H1 (cell line): ENCODE measurements around the gene MAGEB3. TPM values are rescaled to one million over a fixed set of nuclear protein-coding genes. Genes with fewer than 3 reads are reported as not detected.

ENCODE experiments used
- CTCF ChIA-PET: fragments of 300-600 bp; sonication (Branson Sonifier 250); formaldehyde crosslinking; loops from one replicate; lab custom pipeline; 2021; ENCODE audit not compliant: partially characterized antibody; lab: Charles Lee
- POLR2A ChIA-PET: fragments of 300-600 bp; sonication (Branson Sonifier 250); formaldehyde crosslinking; loops from one replicate; lab custom pipeline; 2021; ENCODE audit warnings: inconsistent platforms; ENCODE audit not compliant: partially characterized antibody; lab: Charles Lee
- DNase-seq, 2 experiments: peaks; one replicate each; pipeline versions ENCODE4 v3.0.0 to v3.0.0-alpha.2; 2010 to 2022; ENCODE audit warnings: low spot score in 2 of 2, low read depth in 1 of 2, mixed read lengths in 1 of 2
- FAIRE-seq: peaks from 2 replicates; lab custom pipeline; 2011; peaks lifted over from hg19 to GRCh38; lab: Jason Lieb, UNC
- H2AFZ ChIP-seq: 2 replicates; pipeline ENCODE4 v1.8.1; 2012; ENCODE audit warnings: low read length, inconsistent platforms
- H2AK5ac ChIP-seq: 2 replicates; pipeline ENCODE4 v1.6.1; 2013; ENCODE audit warnings: low read depth, low read length
- H2BK120ac ChIP-seq: replicated peaks from 2 replicates; pipeline ENCODE3; 2013; ENCODE audit warnings: low read depth, low read length, inconsistent platforms
- H2BK12ac ChIP-seq: 2 replicates; pipeline ENCODE4 v1.6.1; 2013; ENCODE audit warnings: low read depth, low read length
- H2BK15ac ChIP-seq: 2 replicates; pipeline ENCODE4 v1.6.1; 2013; ENCODE audit warnings: low read length
- H2BK20ac ChIP-seq: 2 replicates; pipeline ENCODE4 v1.6.1; 2013; ENCODE audit warnings: low read length
- H2BK5ac ChIP-seq: 2 replicates; pipeline ENCODE4 v1.6.1; 2013; ENCODE audit warnings: low read depth, low read length
- H3K14ac ChIP-seq: 2 replicates; pipeline ENCODE4 v1.6.1; 2013; ENCODE audit warnings: inconsistent platforms; ENCODE audit not compliant: insufficient read length
- H3K18ac ChIP-seq: 2 replicates; pipeline ENCODE4 v1.6.1; 2013; ENCODE audit warnings: low read length; ENCODE audit errors: extremely low read depth
- H3K23ac ChIP-seq: 2 replicates; pipeline ENCODE4 v1.6.1; 2013; ENCODE audit warnings: inconsistent platforms; ENCODE audit not compliant: insufficient read length
- H3K23me2 ChIP-seq: 2 replicates; pipeline ENCODE4 v1.6.1; 2013; ENCODE audit warnings: low read depth, low read length
- H3K27ac ChIP-seq: 2 replicates; pipeline ENCODE4 v1.6.1; 2011; ENCODE audit warnings: low read depth, low read length, inconsistent platforms
- H3K27me3 ChIP-seq, 4 experiments: replicated peaks in 1 of 4; 1 replicate in 1 of 4; 2 replicates in 3 of 4; pipeline versions ENCODE4 v1.6.1 to v1.8.1; 2011 to 2013; ENCODE audit warnings: low read length in 3 of 4, mild to moderate bottlenecking in 3 of 4, inconsistent platforms in 2 of 4, mixed read lengths in 2 of 4, moderate library complexity in 1 of 4; ENCODE audit not compliant: control insufficient read depth in 3 of 4, insufficient read depth in 3 of 4; ENCODE audit errors: extremely low read depth in 1 of 4
- H3K36me3 ChIP-seq, 4 experiments: 2 replicates each; pipeline versions ENCODE4 v1.6.1 to v1.8.1; 2011 to 2013; ENCODE audit warnings: mild to moderate bottlenecking in 4 of 4, low read length in 3 of 4, moderate library complexity in 2 of 4, control low read depth in 1 of 4, inconsistent platforms in 1 of 4; ENCODE audit not compliant: insufficient read depth in 4 of 4, control insufficient read depth in 2 of 4
- H3K4ac ChIP-seq: replicated peaks from 2 replicates; pipeline ENCODE3; 2013; ENCODE audit warnings: low read length, low read depth, mixed read lengths, inconsistent platforms; ENCODE audit not compliant: insufficient read length
- H3K4me1 ChIP-seq, 4 experiments: replicated peaks in 1 of 4; 1 replicate in 1 of 4; 2 replicates in 3 of 4; pipeline versions ENCODE4 v1.6.1 to v1.8.1; 2011 to 2013; ENCODE audit warnings: low read length in 3 of 4, inconsistent platforms in 2 of 4, mixed read lengths in 1 of 4; ENCODE audit not compliant: insufficient read depth in 4 of 4, control insufficient read depth in 3 of 4
- H3K4me2 ChIP-seq, 2 experiments: 2 replicates each; pipeline versions ENCODE4 v1.6.1 to v1.8.1; 2011 to 2013; ENCODE audit warnings: low read depth in 2 of 2, low read length in 2 of 2, control low read depth in 1 of 2, inconsistent platforms in 1 of 2, mild to moderate bottlenecking in 1 of 2; ENCODE audit not compliant: insufficient read depth in 1 of 2
- H3K4me3 ChIP-seq, 4 experiments: fragments of 200-600, 300-600 bp in 1 of 4; sonication (generic), shearing (Covaris generic), sonication (Bioruptor Twin) in 1 of 4; 2 replicates each; pipeline versions ENCODE4 v1.5.1 to v1.8.1; 2011 to 2016; ENCODE audit warnings: low read length in 4 of 4, low read depth in 3 of 4, control low read depth in 2 of 4, inconsistent platforms in 2 of 4, mild to moderate bottlenecking in 2 of 4, mixed read lengths in 1 of 4, moderate library complexity in 1 of 4; ENCODE audit not compliant: insufficient read depth in 2 of 4; ENCODE audit errors: extremely low read depth in 1 of 4
- H3K56ac ChIP-seq: replicated peaks from 2 replicates; pipeline ENCODE3; 2013; ENCODE audit warnings: low read depth, mild to moderate bottlenecking, mixed read lengths, low read length, inconsistent platforms; ENCODE audit not compliant: insufficient read length
- H3K79me1 ChIP-seq: 2 replicates; pipeline ENCODE4 v1.6.1; 2013; ENCODE audit warnings: low read depth, low read length, control low read depth
- H3K79me2 ChIP-seq, 2 experiments: 2 replicates each; pipeline versions ENCODE4 v1.6.1 to v1.8.1; 2012 to 2013; ENCODE audit warnings: low read length in 2 of 2, mild to moderate bottlenecking in 2 of 2, inconsistent platforms in 1 of 2; ENCODE audit not compliant: insufficient read depth in 2 of 2, control insufficient read depth in 1 of 2
- H3K9ac ChIP-seq, 4 experiments: replicated peaks in 1 of 4; 1 replicate in 1 of 4; 2 replicates in 3 of 4; pipeline versions ENCODE4 v1.6.1 to v1.8.1; 2011 to 2013; ENCODE audit warnings: low read depth in 3 of 4, low read length in 3 of 4, control low read depth in 2 of 4, mild to moderate bottlenecking in 2 of 4, moderate library complexity in 2 of 4, inconsistent platforms in 1 of 4; ENCODE audit errors: extremely low read depth in 1 of 4
- H3K9me3 ChIP-seq, 2 experiments: 2 replicates each; pipeline versions ENCODE4 v1.6.1 to v1.8.1; 2012 to 2013; ENCODE audit warnings: mild to moderate bottlenecking in 2 of 2, moderate library complexity in 2 of 2, control low read depth in 1 of 2, inconsistent platforms in 1 of 2, low read depth in 1 of 2, low read length in 1 of 2, mixed read lengths in 1 of 2; ENCODE audit not compliant: insufficient read depth in 2 of 2
- H4K20me1 ChIP-seq, 2 experiments: replicated peaks in 1 of 2; 2 replicates each; pipeline versions ENCODE3 to v1.8.1; 2011 to 2013; ENCODE audit warnings: inconsistent platforms in 2 of 2, low read length in 2 of 2, mild to moderate bottlenecking in 1 of 2; ENCODE audit not compliant: insufficient read depth in 2 of 2, control insufficient read depth in 1 of 2
- H4K5ac ChIP-seq: 2 replicates; pipeline ENCODE4 v1.6.1; 2013; ENCODE audit warnings: low read length, low read depth, mixed read lengths, inconsistent platforms; ENCODE audit not compliant: insufficient read length
- H4K8ac ChIP-seq: 2 replicates; pipeline ENCODE4 v1.8.0; 2013; ENCODE audit warnings: mild to moderate bottlenecking, moderate library complexity, low read length, inconsistent platforms; ENCODE audit not compliant: insufficient read depth; ENCODE audit errors: extremely low read depth
- H4K91ac ChIP-seq: replicated peaks from 2 replicates; pipeline ENCODE3; 2013; ENCODE audit warnings: low read length, mixed read lengths, inconsistent platforms; ENCODE audit not compliant: insufficient read length
- BCL11A ChIP-seq, 2 experiments: IDR thresholded peaks; one replicate each; pipeline ENCODE4 v1.6.1; 2011; ENCODE audit warnings: low read depth in 2 of 2, low read length in 2 of 2, mild to moderate bottlenecking in 2 of 2
- CTBP2 ChIP-seq: IDR thresholded peaks from 2 replicates; pipeline ENCODE4 v1.7.0; 2011; ENCODE audit warnings: borderline replicate concordance, mild to moderate bottlenecking, moderate library complexity, mixed read lengths, low read length; ENCODE audit not compliant: insufficient read depth, insufficient read length
- RXRA ChIP-seq: IDR thresholded peaks from 2 replicates; pipeline ENCODE4 v1.6.1; 2011; ENCODE audit warnings: low read depth, mild to moderate bottlenecking, low read length, moderate library complexity; ENCODE audit not compliant: insufficient read depth
- SIX5 ChIP-seq: IDR thresholded peaks from 2 replicates; pipeline ENCODE4 v1.6.1; 2011; ENCODE audit warnings: mild to moderate bottlenecking, low read depth, low read length
- TEAD4 ChIP-seq: IDR thresholded peaks from 2 replicates; pipeline ENCODE4 v1.6.1; 2012; ENCODE audit warnings: low read depth, low read length, inconsistent platforms, mixed read lengths
- WGBS, 2 experiments: shearing (Covaris generic) in 1 of 2; methylation state at CpG; one replicate each; pipeline versions ENCODE4 v1.1.6 to v1.1.7; 2013 to 2015; ENCODE audit warnings: low lambda C conversion rate in 2 of 2, mixed read lengths in 2 of 2, inconsistent platforms in 1 of 2, low coverage in 1 of 2, missing lambda C conversion rate in 1 of 2; ENCODE audit not compliant: insufficient replicate concordance in 2 of 2, insufficient coverage in 1 of 2, insufficient read length in 1 of 2; ENCODE audit errors: extremely low coverage in 1 of 2, missing lambda C conversion rate in 1 of 2; 5-methylcytosine and 5-hydroxymethylcytosine counted together
- polyA plus RNA-seq, 7 experiments: library from polyadenylated mRNA; depleted of rRNA in 3 of 7; stranded (reverse) in 5 of 7; unstranded in 2 of 7; fragments of >200 nt in 5 of 7; fragments of 200-250 nt in 2 of 7; gene quantifications; 1 replicate in 5 of 7; 2 replicates in 1 of 7; 4 replicates in 1 of 7; pipeline versions ENCODE4 v1.2.1 to v1.2.3, GENCODE V29; 2011 to 2013; ENCODE audit warnings: missing spikeins in 2 of 7, mixed read lengths in 2 of 7
- total RNA-seq: library from RNA; stranded (reverse); fragmentation: NEBNext Ultra II Directional; extraction: Animal tissue kit (Norgen Biotek cat#: 25700); gene quantifications from 2 replicates; pipeline ENCODE4 v1.2.1, GENCODE V29; 2021

The MAGEB3 gene
- total and polyA plus RNA-seq, 2 of the 8 experiments (the other 6 are each of a cell fraction or from before 2014, with no cell fraction given) = not detected

DNA sequence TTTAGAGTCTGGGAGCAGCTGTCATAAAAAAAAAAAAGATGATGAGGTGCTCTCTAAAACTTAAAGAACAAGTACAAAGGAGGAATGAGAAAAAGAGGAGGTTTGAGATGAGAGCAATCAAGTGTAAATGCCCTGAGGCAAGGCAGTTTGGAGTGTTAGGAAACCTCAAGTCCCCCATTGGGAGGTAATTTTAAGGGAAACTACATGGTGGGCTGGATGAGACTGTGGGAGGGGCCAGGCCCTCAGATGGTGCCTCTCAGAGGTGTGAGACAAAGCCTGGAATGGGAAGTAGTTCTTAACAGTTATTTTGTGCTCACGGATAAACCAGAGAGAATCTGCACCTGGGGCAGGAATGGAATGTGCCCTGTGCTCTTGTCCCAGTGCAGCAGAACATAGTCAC, 1.9 kb upstream of the MAGEB3 start:
- no peak overlapping the region for H4K91ac ChIP-seq
- no peak overlapping the region for H3K27ac ChIP-seq
- H3K56ac ChIP-seq = no peak overlapping the region
- H2BK12ac ChIP-seq = no peak overlapping the region
- H2BK15ac ChIP-seq = no peak overlapping the region
- H3K9me3 ChIP-seq = no peaks in the 10 kb centered on the region
- H3K36me3 ChIP-seq = no peaks in the 10 kb centered on the region
- DNase-seq = peak in 1 of 2 experiments; percentile 43
- H2BK20ac ChIP-seq = no peak overlapping the region
- ChIA-PET CTCF (no interaction called here), POLR2A (no interaction called here)
- no peaks in the 10 kb centered on the region for H4K20me1 ChIP-seq
- no peak overlapping the region for H3K4me2 ChIP-seq
- H2AK5ac ChIP-seq = no peak overlapping the region
- H2BK5ac ChIP-seq = no peak overlapping the region
- H3K4me1 ChIP-seq = peaks cover 0 to 6% (median 0%) of the 10 kb centered on the region in 4 experiments; a peak in 1 of 7 replicates
- H2AFZ ChIP-seq = no peak overlapping the region
- no peak overlapping the region for H2BK120ac ChIP-seq
- peak; percentile 86 for FAIRE-seq
- H3K14ac ChIP-seq = no peak overlapping the region
- no peaks in the 10 kb centered on the region for H3K79me2 ChIP-seq
- H4K5ac ChIP-seq = no peak overlapping the region
- no peak overlapping the region for H3K4ac ChIP-seq
- TF ChIP-seq BCL11A (IDR thresholded peaks at IDR 0.05; ENCODE audit: low read depth in 2 of 2, low read length in 2 of 2) = no peak
- no peak for TF ChIP-seq CTBP2
- 0 out of 2 replicates have a peak, but pooled peaks have one; percentile 11 for TF ChIP-seq TEAD4
- no peak for TF ChIP-seq SIX5
- no peak for TF ChIP-seq RXRA
- TF ChIP-seq, all 59 proteins: peak for 1
- no peaks in the 10 kb centered on the region for H3K23me2 ChIP-seq
- H4K8ac ChIP-seq = no peak overlapping the region
- no peak overlapping the region for H3K9ac ChIP-seq
- WGBS, 2 experiments = no CpG with 5 or more reads among the region's 1 CpG
- H3K23ac ChIP-seq = no peak overlapping the region
- no peaks in the 10 kb centered on the region for H3K27me3 ChIP-seq
- no peak overlapping the region for H3K18ac ChIP-seq
- H3K4me3 ChIP-seq = no peak overlapping the region
- H3K79me1 ChIP-seq = no peaks in the 10 kb centered on the region
